H9 (cell line): ENCODE results near the gene NANOS3. TPM values are rescaled to one million over a fixed set of nuclear protein-coding genes. Genes with fewer than 3 reads are reported as not detected.

Experiments
- DNase-seq: peaks from one replicate; pipeline ENCODE4 v3.0.0-alpha.2; 2017
- H2AFZ ChIP-seq: one replicate; pipeline ENCODE4 v1.6.1; 2013; ENCODE audit warnings: mild to moderate bottlenecking, low read length, control low read depth, moderate library complexity
- H2AK5ac ChIP-seq: 2 replicates; pipeline ENCODE4 v1.6.1; 2013; ENCODE audit warnings: low read length, control low read depth, mixed read lengths; ENCODE audit not compliant: insufficient read length
- H2BK120ac ChIP-seq: one replicate; pipeline ENCODE4 v1.6.1; 2013; ENCODE audit warnings: low read depth, mild to moderate bottlenecking, low read length, control low read depth, inconsistent platforms; ENCODE audit not compliant: poor library complexity, severe bottlenecking
- H2BK12ac ChIP-seq: 2 replicates; pipeline ENCODE4 v1.6.1; 2013; ENCODE audit warnings: low read length, control low read depth, mixed read lengths, low read depth; ENCODE audit not compliant: insufficient read length
- H2BK15ac ChIP-seq: 2 replicates; pipeline ENCODE4 v1.6.1; 2013; ENCODE audit warnings: low read depth, low read length, control low read depth
- H2BK20ac ChIP-seq: one replicate; pipeline ENCODE4 v1.6.1; 2013; ENCODE audit warnings: low read depth, mild to moderate bottlenecking, low read length, control low read depth, inconsistent platforms; ENCODE audit not compliant: poor library complexity, severe bottlenecking
- H2BK5ac ChIP-seq: 2 replicates; pipeline ENCODE4 v1.6.1; 2013; ENCODE audit warnings: low read length, control low read depth, mixed read lengths; ENCODE audit not compliant: insufficient read length
- H3K14ac ChIP-seq: 2 replicates; pipeline ENCODE4 v1.6.1; 2013; ENCODE audit warnings: low read length, control low read depth; ENCODE audit not compliant: insufficient read depth
- H3K18ac ChIP-seq: 2 replicates; pipeline ENCODE4 v1.6.1; 2013; ENCODE audit warnings: low read depth, mild to moderate bottlenecking, mixed read lengths, low read length, control low read depth; ENCODE audit not compliant: insufficient read length
- H3K23ac ChIP-seq: 2 replicates; pipeline ENCODE4 v1.6.1; 2013; ENCODE audit warnings: low read length, control low read depth, mixed read lengths, low read depth; ENCODE audit not compliant: insufficient read length
- H3K23me2 ChIP-seq: 2 replicates; pipeline ENCODE4 v1.6.1; 2013; ENCODE audit warnings: low read depth, mild to moderate bottlenecking, mixed read lengths, low read length, control low read depth; ENCODE audit not compliant: insufficient read length, poor library complexity, severe bottlenecking
- H3K27ac ChIP-seq: 2 replicates; pipeline ENCODE4 v1.5.1; 2013; ENCODE audit warnings: low read length, control low read depth, mixed read lengths, low read depth; ENCODE audit not compliant: insufficient read length
- H3K27me3 ChIP-seq: 2 replicates; pipeline ENCODE4 v1.6.1; 2013; ENCODE audit warnings: low read length, control low read depth, inconsistent platforms; ENCODE audit not compliant: insufficient read depth
- H3K4ac ChIP-seq: 2 replicates; pipeline ENCODE4 v1.6.1; 2013; ENCODE audit warnings: low read depth, mild to moderate bottlenecking, control low read depth, inconsistent platforms, low read length, moderate library complexity
- H3K4me1 ChIP-seq: 2 replicates; pipeline ENCODE4 v1.6.1; 2013; ENCODE audit warnings: low read length, control low read depth, inconsistent platforms; ENCODE audit not compliant: insufficient read depth
- H3K4me2 ChIP-seq: 2 replicates; pipeline ENCODE4 v1.6.1; 2013; ENCODE audit warnings: low read length, control low read depth, mixed read lengths; ENCODE audit not compliant: insufficient read length, insufficient read depth
- H3K56ac ChIP-seq: 2 replicates; pipeline ENCODE4 v1.6.1; 2013; ENCODE audit warnings: low read depth, mild to moderate bottlenecking, mixed read lengths, low read length, control low read depth; ENCODE audit not compliant: insufficient read length
- H3K79me1 ChIP-seq: 2 replicates; pipeline ENCODE4 v1.6.1; 2013; ENCODE audit warnings: low read depth, mild to moderate bottlenecking, moderate library complexity, low read length, control low read depth, inconsistent platforms; ENCODE audit not compliant: insufficient read depth, poor library complexity, severe bottlenecking
- H3K79me2 ChIP-seq: 2 replicates; pipeline ENCODE4 v1.6.1; 2013; ENCODE audit warnings: low read length, control low read depth, inconsistent platforms; ENCODE audit not compliant: insufficient read depth
- H3K9ac ChIP-seq: 2 replicates; pipeline ENCODE4 v1.6.1; 2013; ENCODE audit warnings: low read length, control low read depth, mixed read lengths; ENCODE audit not compliant: insufficient read length; ENCODE audit errors: extremely low read depth
- H3K9me3 ChIP-seq: one replicate; pipeline ENCODE4 v1.6.1; 2013; ENCODE audit warnings: low read depth, low read length, inconsistent platforms; ENCODE audit not compliant: control insufficient read depth
- H3T11ph ChIP-seq: one replicate; pipeline ENCODE4 v1.6.1; 2013; ENCODE audit warnings: mild to moderate bottlenecking, low read length, control low read depth, inconsistent platforms
- H4K20me1 ChIP-seq: one replicate; pipeline ENCODE4 v1.6.1; 2013; ENCODE audit not compliant: control insufficient read depth, insufficient read length, insufficient read depth
- H4K5ac ChIP-seq: 2 replicates; pipeline ENCODE4 v1.6.1; 2013; ENCODE audit warnings: low read depth, mild to moderate bottlenecking, mixed read lengths, low read length, control low read depth; ENCODE audit not compliant: insufficient read length
- H4K8ac ChIP-seq: replicated peaks from 2 replicates; pipeline ENCODE4 v1.6.1; 2013; ENCODE audit warnings: low read length, control low read depth, mixed read lengths, low read depth; ENCODE audit not compliant: insufficient read length
- H4K91ac ChIP-seq: 2 replicates; pipeline ENCODE4 v1.6.1; 2013; ENCODE audit warnings: low read depth, mild to moderate bottlenecking, moderate library complexity, mixed read lengths, low read length, control low read depth; ENCODE audit not compliant: insufficient read length
- H3K27ac Mint-ChIP-seq, 3 experiments: 2 replicates in 2 of 3; 3 replicates in 1 of 3; pipeline ENCODE4 v1.8.0; 2020 to 2021; ENCODE audit warnings: mixed read lengths in 3 of 3, mild to moderate bottlenecking in 1 of 3, moderate library complexity in 1 of 3
- H3K27me3 Mint-ChIP-seq: 2 replicates; pipeline ENCODE4 v1.8.0; 2021; ENCODE audit warnings: low read depth, mild to moderate bottlenecking, moderate library complexity, mixed read lengths
- H3K36me3 Mint-ChIP-seq, 3 experiments: 2 replicates in 2 of 3; 3 replicates in 1 of 3; pipeline ENCODE4 v1.8.0; 2020 to 2021; ENCODE audit warnings: low read depth in 3 of 3, mixed read lengths in 3 of 3; ENCODE audit not compliant: insufficient read depth in 1 of 3
- H3K4me1 Mint-ChIP-seq, 2 experiments: 2 replicates each; pipeline ENCODE4 v1.8.0; 2020; ENCODE audit warnings: mixed read lengths in 2 of 2
- H3K4me3 Mint-ChIP-seq, 2 experiments: 2 replicates in 1 of 2; 3 replicates in 1 of 2; pipeline ENCODE4 v1.8.0; 2020 to 2021; ENCODE audit warnings: mild to moderate bottlenecking in 2 of 2, mixed read lengths in 2 of 2, moderate library complexity in 1 of 2
- H3K9me3 Mint-ChIP-seq, 2 experiments: 2 replicates in 1 of 2; 3 replicates in 1 of 2; pipeline ENCODE4 v1.8.0; 2020; ENCODE audit warnings: mild to moderate bottlenecking in 2 of 2, mixed read lengths in 2 of 2, moderate library complexity in 1 of 2
- CTCF ChIP-seq: fragments of 200-600 bp; sonication (generic); conservative IDR thresholded peaks from 3 replicates; pipeline ENCODE4 v1.8.0; 2021; ENCODE audit warnings: antibody characterized with exemption, mild to moderate bottlenecking
- WGBS: extraction: QIAGEN DNeasy Blood & Tissue Kit; methylation state at CpG from one replicate; pipeline ENCODE4 v1.1.7; 2013; ENCODE audit warnings: missing lambda C conversion rate, low lambda C conversion rate, mixed read lengths; ENCODE audit not compliant: insufficient read length; ENCODE audit errors: extremely low coverage; 5-methylcytosine and 5-hydroxymethylcytosine counted together
- total RNA-seq: library from RNA; stranded (reverse); gene quantifications from 2 replicates; pipeline ENCODE4 v1.2.1, GENCODE V29; 2021

The NANOS3 gene
- total RNA-seq, 1 experiment from 2014 or later = not detected

- Histone ChIP-seq H3K9me3 (no peaks in the 10 kb centered on the region), H2BK5ac (no peak overlapping the region), H4K20me1 (no peaks in the 10 kb centered on the region), H2BK120ac (no peak overlapping the region), H3K14ac (no peak overlapping the region), H3K4me1 (no peaks in the 10 kb centered on the region), H3K79me2 (no peaks in the 10 kb centered on the region), H2BK20ac (no peak overlapping the region), H2BK15ac (no peak overlapping the region), H4K91ac (no peak overlapping the region), H2AK5ac (no peak overlapping the region), H3K18ac (no peak overlapping the region), H4K5ac (no peak overlapping the region), H3K4ac (no peak overlapping the region), H2BK12ac (no peak overlapping the region), H4K8ac (no peak overlapping the region), H3K56ac (no peak overlapping the region), H3K23me2 (no peaks in the 10 kb centered on the region), H3K23ac (no peak overlapping the region), H3T11ph (no peak overlapping the region), H2AFZ (no peak overlapping the region), H3K9ac (no peak overlapping the region), H3K27ac (no peak overlapping the region), H3K4me2 (no peak overlapping the region), H3K79me1 (no peaks in the 10 kb centered on the region), H3K27me3 (no peaks in the 10 kb centered on the region)
- no peaks in the 10 kb centered on the region; a peak in 1 of 5 replicates for H3K9me3 Mint-ChIP-seq
- no peaks in the 10 kb centered on the region; the same call in 1 of the 2 replicates for H3K27me3 Mint-ChIP-seq
- H3K4me3 Mint-ChIP-seq = no peak overlapping the region
- DNase-seq = peak; percentile 84
- H3K4me1 Mint-ChIP-seq = peaks cover 10 to 25% of the 10 kb centered on the region in 2 experiments
- H3K27ac Mint-ChIP-seq = peak overlapping the region in 2 of 3 experiments; percentile 9 to 82; a peak in 2 of 7 replicates
- no peak for TF ChIP-seq CTCF
- H3K36me3 Mint-ChIP-seq = peaks cover 35 to 75% (median 62%) of the 10 kb centered on the region in 3 experiments
- no CpG with 5 or more reads among the region's 4 CpGs for WGBS
These were observed 49.3 kb upstream of the NANOS3 start for GRCh38 chr19:13827656-13828055.
